Epidermal melanocyte (primary cell): ENCODE measurements around the gene SNX32.
A peak's percentile ranks its signal among the peaks of the same experiment; 100 is the strongest.

Experiments used
- DNase-seq: peaks from one replicate; pipeline ENCODE4 v3.0.0; 2011; ENCODE audit warnings: low spot score; ENCODE audit not compliant: insufficient read length

The SNX32 gene

GRCh38 chr11:65899356-65900124, 65.8 kb downstream of the SNX32 start:
- no peak for DNase-seq

- DNase-seq = peak; percentile 85
Observed at GRCh38 chr11:65900125-65900898, 66.5 kb downstream of the SNX32 start, which contains the start of gene FOSL1. TSS of gene FOSL1 (minus strand) at chr11:65900388. CDS start at chr11:65900339, 49 bp downstream.

GRCh38 chr11:65900899-65901180, 67.1 kb downstream of the SNX32 start:
- DNase-seq = no peak

- peak; percentile 37 for DNase-seq
Observed at GRCh38 chr11:65903068-65903481, 69.3 kb downstream of the SNX32 start.
